ENCODE results near the gene ACOXL.

ACOXL gene

DNA sequence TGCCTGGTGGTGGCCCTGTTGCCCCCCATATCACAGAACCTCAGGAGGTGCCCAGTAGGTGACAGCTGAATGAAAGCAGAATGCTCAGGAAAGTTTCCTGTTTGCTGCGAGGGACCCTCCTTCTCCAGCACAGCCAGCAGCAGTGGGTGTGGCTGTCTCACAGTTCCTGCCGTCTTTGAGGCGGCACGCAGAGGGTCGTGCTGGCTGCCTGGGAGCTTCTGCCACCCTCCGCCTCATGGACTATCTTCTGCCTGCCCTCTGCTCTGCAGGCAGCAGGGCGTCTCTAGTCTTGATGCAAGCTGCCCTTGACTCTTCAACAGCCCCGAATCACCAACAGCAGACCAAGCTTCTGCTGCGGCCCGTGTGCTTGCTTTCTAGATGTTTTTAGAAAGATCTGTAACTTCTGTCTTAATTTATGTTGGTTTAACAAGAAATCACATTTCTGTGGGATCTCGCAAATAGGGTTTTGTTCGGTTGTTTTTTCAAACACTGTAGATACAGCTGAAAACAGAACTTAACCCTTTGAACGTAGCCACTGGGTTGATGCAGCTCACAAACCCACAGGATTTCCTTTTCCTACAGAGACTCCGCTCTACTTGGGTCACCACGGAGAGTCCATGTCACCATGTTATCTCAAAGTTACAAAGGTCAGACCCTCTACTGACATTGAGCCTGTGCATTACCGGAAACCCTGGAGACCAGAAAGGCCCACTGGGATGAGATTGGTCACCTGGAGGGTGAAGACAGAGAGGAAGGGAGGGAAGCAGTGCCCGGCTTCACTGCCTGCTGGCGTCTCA is 144.9 kb downstream of the ACOXL start:
- DNase-seq: no peak

- no peak for DNase-seq
Observed at GRCh38 chr2:110878150-110878549, 145.8 kb downstream of the ACOXL start.

DNA sequence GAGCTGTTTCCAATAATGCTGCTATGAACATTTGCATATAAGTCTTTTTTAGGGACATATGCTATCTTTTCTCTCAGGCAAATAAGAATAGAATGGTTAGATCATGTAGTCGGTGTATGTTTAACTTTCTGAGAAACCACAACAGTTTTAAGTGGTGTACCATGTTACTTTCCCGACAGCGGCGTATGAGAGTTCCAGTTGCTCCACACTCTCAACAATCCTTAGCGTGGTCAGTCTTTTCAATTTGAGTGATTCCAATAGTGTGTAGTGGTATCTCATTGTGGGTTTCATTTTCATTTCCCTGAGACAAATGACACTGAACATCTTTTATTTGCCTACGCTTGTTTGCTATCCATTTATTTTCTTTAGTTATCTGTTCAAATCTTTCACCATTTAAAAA is 149.5 kb downstream of the ACOXL start:
- no peak for DNase-seq

- DNase-seq: no peak
Observed at GRCh38 chr2:110883406-110883805, 151.0 kb downstream of the ACOXL start.

DNA sequence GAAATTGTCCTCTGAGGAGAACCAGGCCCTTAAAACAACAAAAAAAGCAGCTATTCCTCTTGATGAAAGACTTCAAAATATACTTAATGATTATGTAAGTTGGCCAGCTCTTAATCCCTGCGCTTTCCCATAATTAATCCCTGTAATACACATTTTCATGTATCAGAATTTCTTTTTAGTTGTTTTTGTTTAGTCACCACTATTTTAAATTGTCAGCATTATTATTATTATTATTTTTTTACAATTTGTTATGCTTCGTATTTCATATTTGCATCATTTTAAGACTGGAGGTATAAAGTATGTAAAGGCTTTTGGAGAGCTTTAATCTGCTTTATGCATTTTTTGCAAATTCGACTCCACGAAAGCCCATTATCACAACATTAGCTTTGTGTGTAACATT is 152.9 kb downstream of the ACOXL start:
- no peak for DNase-seq

- DNase-seq: no peak
Observed at GRCh38 chr2:110886826-110887573, 154.6 kb downstream of the ACOXL start.

- no peak for DNase-seq
Observed at GRCh38 chr2:110888411-110888810, 156.0 kb downstream of the ACOXL start.

DNA sequence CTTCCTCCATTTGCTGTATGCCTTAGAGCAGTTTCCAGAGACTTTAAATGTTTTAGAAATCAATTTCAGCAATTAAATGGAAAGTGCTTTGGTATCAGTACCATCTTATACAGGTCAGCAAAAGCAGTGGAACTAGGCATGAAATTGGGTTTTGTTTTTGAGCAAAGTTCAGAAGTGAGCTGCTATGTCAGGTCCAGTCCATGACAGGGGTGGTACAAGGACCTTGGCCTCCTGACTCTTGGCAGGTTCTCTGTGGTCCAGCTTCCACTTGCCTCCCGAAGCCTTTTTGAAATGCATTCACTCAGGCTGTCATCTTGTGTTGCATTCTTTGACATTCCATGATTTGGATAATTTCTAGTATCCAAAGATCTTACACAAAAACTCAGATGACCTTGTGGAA is 159.3 kb downstream of the ACOXL start:
- no peak for DNase-seq

GRCh38 chr2:110896226-110896625 is 163.9 kb downstream of the ACOXL start:
- no peak for DNase-seq

DNA sequence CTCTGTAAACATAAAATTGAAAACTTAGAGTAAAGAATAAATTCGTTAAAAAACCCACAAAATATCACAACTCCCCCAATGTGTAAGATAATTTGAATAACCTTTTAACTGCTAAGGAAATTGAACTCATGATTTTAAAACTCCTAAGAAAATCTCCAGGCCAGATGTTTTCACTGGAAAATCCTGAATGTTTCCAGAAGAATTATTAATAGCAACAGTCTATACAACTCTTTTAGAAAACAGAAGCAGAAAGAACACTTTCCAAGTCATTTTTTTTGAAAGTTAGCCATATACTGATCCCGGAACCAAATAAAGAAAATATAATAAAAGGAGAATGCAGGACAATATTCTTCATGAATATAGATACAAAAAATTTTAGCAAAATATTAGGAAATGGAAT is 165.6 kb downstream of the ACOXL start:
- no peak for DNase-seq

GRCh38 chr2:110900191-110900590 is 167.8 kb downstream of the ACOXL start:
- DNase-seq: no peak

DNA sequence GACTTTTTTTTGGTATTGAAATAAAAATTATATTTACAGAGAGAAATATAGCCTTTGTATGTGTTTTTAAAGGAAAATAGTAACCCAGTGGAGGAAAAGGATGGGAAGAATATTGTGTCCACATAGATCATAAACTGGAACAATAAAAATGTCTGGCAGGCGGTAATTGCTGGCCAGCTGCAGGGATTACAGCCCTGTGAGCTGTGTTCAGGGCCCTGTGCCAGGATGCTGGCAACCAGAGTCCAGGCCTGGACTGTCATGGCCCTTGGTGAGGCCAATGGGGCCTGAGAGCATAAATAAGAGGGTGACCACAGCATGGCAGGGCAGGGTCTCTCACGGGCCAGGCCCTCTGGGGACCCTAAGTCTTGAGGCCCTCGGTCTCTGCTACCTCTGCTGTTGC is 171.2 kb downstream of the ACOXL start:
- DNase-seq: no peak

GRCh38 chr2:110904116-110904778 is 171.9 kb downstream of the ACOXL start:
- no peak for DNase-seq

- no peak for DNase-seq
Observed at GRCh38 chr2:110904779-110905148, 172.4 kb downstream of the ACOXL start.

DNA sequence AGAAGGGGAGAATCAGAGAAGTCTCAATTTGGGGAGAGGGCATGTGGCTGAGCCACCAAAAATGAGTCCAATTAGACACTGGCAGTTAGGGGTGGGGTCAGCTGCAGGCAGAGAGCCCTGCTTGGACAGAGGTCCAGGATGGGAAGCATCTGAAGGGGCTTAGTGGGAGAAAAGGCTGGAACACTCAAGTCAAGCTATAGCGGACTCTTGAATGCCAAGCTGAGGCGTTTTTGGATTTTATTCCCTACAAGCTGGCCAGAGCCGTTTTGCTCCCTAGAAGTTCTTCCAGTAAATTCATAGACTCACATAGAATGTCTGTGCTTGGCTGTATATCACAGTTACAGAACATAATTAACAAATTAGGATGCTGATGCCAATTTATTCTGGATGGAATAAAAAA is 172.8 kb downstream of the ACOXL start:
- DNase-seq: no peak

- no peak for DNase-seq
Observed at GRCh38 chr2:110906613-110907298, 174.4 kb downstream of the ACOXL start.

DNA sequence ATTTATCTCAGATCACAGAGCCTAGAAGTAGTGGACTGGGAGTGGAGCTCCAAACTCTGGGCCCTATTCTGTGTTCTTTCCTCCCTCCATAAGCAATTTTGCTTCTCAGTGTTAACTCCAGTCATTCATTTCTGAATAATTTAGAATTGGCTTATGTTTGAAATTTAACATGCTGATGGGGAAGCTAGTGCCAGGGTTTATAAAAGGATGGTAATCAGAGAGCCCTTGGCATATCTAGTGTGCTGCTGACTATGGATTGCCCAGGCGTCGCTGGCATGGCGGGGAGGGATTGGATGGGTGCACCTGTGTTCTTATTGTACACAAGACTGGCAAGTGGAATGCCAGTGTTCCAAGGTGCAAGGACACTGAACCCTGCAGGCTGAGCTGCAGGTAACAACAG is 177.1 kb downstream of the ACOXL start:
- no peak for DNase-seq

GRCh38 chr2:110910423-110910822 is 178.1 kb downstream of the ACOXL start:
- no peak for DNase-seq

GRCh38 chr2:110919738-110920137 is 187.4 kb downstream of the ACOXL start:
- DNase-seq: no peak

GRCh38 chr2:110925479-110925878 is 193.1 kb downstream of the ACOXL start:
- DNase-seq: no peak

- DNase-seq: no peak
Observed at GRCh38 chr2:110927526-110927925, 195.2 kb downstream of the ACOXL start.

- no peak for DNase-seq
Observed at GRCh38 chr2:110929528-110929927, 197.2 kb downstream of the ACOXL start.

- no peak for DNase-seq
Observed at GRCh38 chr2:110931648-110932047, 199.3 kb downstream of the ACOXL start.
